Measurements from ENCODE around the gene STX3.

STX3 gene

GRCh38 chr11:59753650-59754493, 1.3 kb upstream of the STX3 start:
- Histone ChIP-seq H3K4me3 (replicated peaks; ENCODE audit: insufficient read depth, low read length) (peak overlapping the region; percentile 94), H3K27ac (replicated peaks) (peak overlapping the region; percentile 72), H3K27me3 (ENCODE audit: insufficient read depth, poor library complexity, severe bottlenecking) (no peaks in the 10 kb centered on the region)
- peak; percentile 78 to 81 for DNase-seq (ENCODE audit: low read depth in 1 of 2, low spot score in 1 of 2)
- TF ChIP-seq GABPA (IDR thresholded peaks at IDR 0.05; ENCODE audit: low read depth) (0 out of 2 replicates have a peak, but pooled peaks have one; percentile 7), REST (IDR thresholded peaks at IDR 0.05; ENCODE audit: insufficient replicate concordance, low read depth) (no peak), SPI1 (IDR thresholded peaks at IDR 0.05; ENCODE audit: borderline replicate concordance, low read depth) (peak; percentile 20; the same call in 1 of the 2 replicates), POLR2AphosphoS5 (IDR thresholded peaks at IDR 0.05; ENCODE audit: low read depth) (no peak), CTCF (IDR thresholded peaks at IDR 0.05; ENCODE audit: insufficient read depth, low read length) (peak; percentile 65)

- Histone ChIP-seq H3K27ac (replicated peaks) (peak overlapping the region; percentile 72), H3K27me3 (ENCODE audit: insufficient read depth, poor library complexity, severe bottlenecking) (no peaks in the 10 kb centered on the region), H3K4me3 (replicated peaks; ENCODE audit: insufficient read depth, low read length) (peak overlapping the region; percentile 94)
- peak in 1 of 2 experiments; percentile 48 for DNase-seq (ENCODE audit: low read depth in 1 of 2, low spot score in 1 of 2)
- TF ChIP-seq REST (IDR thresholded peaks at IDR 0.05; ENCODE audit: insufficient replicate concordance, low read depth) = no peak
- TF ChIP-seq CTCF (IDR thresholded peaks at IDR 0.05; ENCODE audit: insufficient read depth, low read length) = no peak
- TF ChIP-seq GABPA (IDR thresholded peaks at IDR 0.05; ENCODE audit: low read depth) = no peak
- TF ChIP-seq SPI1 (IDR thresholded peaks at IDR 0.05; ENCODE audit: borderline replicate concordance, low read depth) = no peak
- TF ChIP-seq POLR2AphosphoS5 (IDR thresholded peaks at IDR 0.05; ENCODE audit: low read depth) = no peak
These were observed 700 bp upstream of the STX3 start for GRCh38 chr11:59754494-59754858.

- H3K4me3 ChIP-seq (replicated peaks; ENCODE audit: insufficient read depth, low read length) = peak overlapping the region; percentile 94
- H3K27ac ChIP-seq (replicated peaks) = peak overlapping the region; percentile 63
These were observed 753 bp downstream of the STX3 start for GRCh38 chr11:59755701-59756557.

More at GRCh38 chr11:59755701-59756557, 753 bp downstream of the STX3 start:
- no peaks in the 10 kb centered on the region for H3K27me3 ChIP-seq (ENCODE audit: insufficient read depth, poor library complexity, severe bottlenecking)
- DNase-seq (ENCODE audit: low read depth in 1 of 2, low spot score in 1 of 2) = peak; percentile 47 to 60
- no peak for TF ChIP-seq REST (IDR thresholded peaks at IDR 0.05; ENCODE audit: insufficient replicate concordance, low read depth)
- TF ChIP-seq POLR2AphosphoS5 (IDR thresholded peaks at IDR 0.05; ENCODE audit: low read depth) = 0 out of 2 replicates have a peak, but pooled peaks have one; percentile 16
- no peak for TF ChIP-seq SPI1 (IDR thresholded peaks at IDR 0.05; ENCODE audit: borderline replicate concordance, low read depth)
- TF ChIP-seq CTCF (IDR thresholded peaks at IDR 0.05; ENCODE audit: insufficient read depth, low read length) = no peak

All from HL-60 (cell line).